HG03442 (cell line): ENCODE data around the gene PLEKHH3.
"Not testable (repeated sequence)": the region's sequence is repeated elsewhere in the genome, so short reads cannot be mapped to it uniquely, and the experiment has no call there.

Experiments
- ATAC-seq: cut with Tn5 transposase; IDR thresholded peaks from one replicate; pipeline ENCODE4 v1.9.1; 2021; ENCODE audit warnings: mild to moderate bottlenecking, moderate library complexity; ENCODE audit not compliant: unreplicated experiment

PLEKHH3 gene

GRCh38 chr17:42672038-42672437 lies 4.8 kb downstream of the PLEKHH3 start:
- no peak for ATAC-seq

- no peak for ATAC-seq
Measured at GRCh38 chr17:42670789-42671657, 5.8 kb downstream of the PLEKHH3 start.

- ATAC-seq, result no peak
Measured at GRCh38 chr17:42669977-42670788, 6.6 kb downstream of the PLEKHH3 start.

- ATAC-seq, result no peak
Measured at GRCh38 chr17:42669705-42669976, 7.2 kb downstream of the PLEKHH3 start.

GRCh38 chr17:42667088-42667951 lies 9.5 kb downstream of the PLEKHH3 start:
- no peak for ATAC-seq

- ATAC-seq, result not testable (repeated sequence)
Measured at GRCh38 chr17:42666126-42666525, 10.7 kb downstream of the PLEKHH3 start.

- ATAC-seq, result no peak
Measured at GRCh38 chr17:42665581-42666001, 11.2 kb downstream of the PLEKHH3 start.

- no peak for ATAC-seq
Measured at GRCh38 chr17:42660692-42661345, 16.0 kb downstream of the PLEKHH3 start.

- ATAC-seq, result not testable (repeated sequence)
Measured at GRCh38 chr17:42659932-42660274, 16.9 kb downstream of the PLEKHH3 start.

GRCh38 chr17:42659079-42659931 lies 17.5 kb downstream of the PLEKHH3 start, which contains the start of gene TUBG2:
Gene TUBG2 (plus strand): TSS chr17:42659284. CDS start chr17:42659504, 220 bp downstream.
- ATAC-seq, result no peak

GRCh38 chr17:42657824-42658588 lies 18.8 kb downstream of the PLEKHH3 start:
- no peak for ATAC-seq

GRCh38 chr17:42655528-42655927 lies 21.3 kb downstream of the PLEKHH3 start:
- no peak for ATAC-seq

- no peak for ATAC-seq
Measured at GRCh38 chr17:42653179-42654124, 23.3 kb downstream of the PLEKHH3 start.

GRCh38 chr17:42651392-42651791 lies 25.4 kb downstream of the PLEKHH3 start:
- ATAC-seq, result no peak

GRCh38 chr17:42647778-42648177 lies 29.0 kb downstream of the PLEKHH3 start:
- no peak for ATAC-seq

- no peak for ATAC-seq
Measured at GRCh38 chr17:42642336-42642735, 34.5 kb downstream of the PLEKHH3 start.

GRCh38 chr17:42640121-42640520 lies 36.7 kb downstream of the PLEKHH3 start:
- ATAC-seq, result no peak
